Panc1 (cell line): Measurements from ENCODE around the gene NXPH4.

Source experiments
- CTCF ChIP-seq: fragments of 450-650 bp; IDR thresholded peaks from 2 replicates; pipeline ENCODE4 v1.5.1; 2017; ENCODE audit warnings: mild to moderate bottlenecking
- POLR2AphosphoS5 ChIP-seq: IDR thresholded peaks from 2 replicates; pipeline ENCODE4 v1.6.1; 2012; ENCODE audit warnings: mild to moderate bottlenecking, low read depth, low read length, moderate library complexity
- REST ChIP-seq, 2 experiments: IDR thresholded peaks; 2 replicates each; pipeline ENCODE4 v1.6.1; 2011 to 2012; ENCODE audit warnings: low read depth in 2 of 2, control low read depth in 1 of 2, low read length in 1 of 2, mild to moderate bottlenecking in 1 of 2, moderate library complexity in 1 of 2; ENCODE audit not compliant: insufficient read depth in 1 of 2
- SIN3A ChIP-seq: IDR thresholded peaks from 2 replicates; pipeline ENCODE4 v1.6.1; 2012; ENCODE audit warnings: low read depth, mild to moderate bottlenecking, low read length, moderate library complexity, borderline replicate concordance; ENCODE audit not compliant: insufficient read depth

GRCh38 chr12:57179331-57180086 is 37.1 kb upstream of the NXPH4 start:
- TF ChIP-seq CTCF (no peak), POLR2AphosphoS5 (no peak), SIN3A (no peak), REST (IDR thresholded peaks at IDR 0.05; ENCODE audit: insufficient read depth in 1 of 2, low read depth in 2 of 2, low read length in 1 of 2) (no peak)
